BLaER1 treated with 17β-estradiol and CSF1 and Interleukin-3, amounts not matched to agents 10 nM and 100 nM (cell line): ENCODE measurements around the gene NCK2.

Source experiments
- H3K27ac ChIP-seq, 11 experiments: shearing (Covaris generic); formaldehyde crosslinking; 2 replicates each; pipeline ENCODE4 v1.8.1; 2022
- H3K27me3 ChIP-seq, 11 experiments: shearing (Covaris generic); formaldehyde crosslinking; 2 replicates each; pipeline ENCODE4 v1.8.1; 2022
- H3K36me3 ChIP-seq, 11 experiments: shearing (Covaris generic); formaldehyde crosslinking; 2 replicates each; pipeline ENCODE4 v1.8.1; 2022
- H3K4me1 ChIP-seq, 10 experiments: shearing (Covaris generic); formaldehyde crosslinking; 2 replicates each; pipeline ENCODE4 v1.8.1; 2022
- H3K4me2 ChIP-seq, 11 experiments: shearing (Covaris generic); formaldehyde crosslinking; 2 replicates each; pipeline ENCODE4 v1.8.1; 2022
- H3K4me3 ChIP-seq, 10 experiments: shearing (Covaris generic); formaldehyde crosslinking; 2 replicates each; pipeline ENCODE4 v1.8.1; 2022
- H3K9ac ChIP-seq, 11 experiments: shearing (Covaris generic); formaldehyde crosslinking; 2 replicates each; pipeline ENCODE4 v1.8.1; 2022
- H3K9me3 ChIP-seq, 11 experiments: shearing (Covaris generic); formaldehyde crosslinking; replicated peaks in 1 of 11; 2 replicates each; pipeline ENCODE4 v1.8.1; 2022
- H4K20me1 ChIP-seq, 11 experiments: shearing (Covaris generic); formaldehyde crosslinking; 2 replicates each; pipeline ENCODE4 v1.8.1; 2022
- Cebpa-rat ChIP-seq, 11 experiments: shearing (Covaris generic); IDR thresholded peaks; 2 replicates each; pipeline ENCODE4 v1.8.1; 2022

NCK2 gene

GRCh38 chr2:105714141-105714540 lies 30.6 kb upstream of the NCK2 start:
- Histone ChIP-seq H3K4me2 (peak overlapping the region in 3 of 11 experiments; percentile 74 to 77 (median 74); a peak in 3 of 22 replicates), H3K9ac (no peak overlapping the region), H3K36me3 (no peaks in the 10 kb centered on the region)

GRCh38 chr2:105718846-105719481 lies 25.7 kb upstream of the NCK2 start:
- H3K4me3 ChIP-seq, result no peak overlapping the region
- no peaks in the 10 kb centered on the region for H3K36me3 ChIP-seq
- H3K4me1 ChIP-seq, result peaks cover 0 to 13% (median 0%) of the 10 kb centered on the region in 10 experiments; a peak in 7 of 20 replicates
- H3K4me2 ChIP-seq, result peak overlapping the region in 3 of 11 experiments; percentile 15 to 42 (median 32); a peak in 4 of 22 replicates
- no peak overlapping the region for H3K27ac ChIP-seq
- no peaks in the 10 kb centered on the region for H4K20me1 ChIP-seq
- no peaks in the 10 kb centered on the region for H3K27me3 ChIP-seq
- no peak for TF ChIP-seq Cebpa-rat (IDR thresholded peaks at IDR 0.05)
- H3K9me3 ChIP-seq, result 0 out of 22 replicates have a peak, but pooled peaks cover 0 to 3% (median 0%) of the 10 kb centered on the region in 11 experiments
- H3K9ac ChIP-seq, result no peak overlapping the region

More at GRCh38 chr2:105714141-105714540, 30.6 kb upstream of the NCK2 start:
- Histone ChIP-seq H3K4me1 (peaks cover 0 to 32% (median 8%) of the 10 kb centered on the region in 10 experiments; a peak in 10 of 20 replicates), H3K4me3 (no peak overlapping the region), H4K20me1 (no peaks in the 10 kb centered on the region), H3K9me3 (0 out of 22 replicates have a peak, but pooled peaks cover 0 to 3% (median 0%) of the 10 kb centered on the region in 11 experiments), H3K27me3 (no peaks in the 10 kb centered on the region), H3K27ac (no peak overlapping the region; a peak in 1 of 22 replicates)
- no peak for TF ChIP-seq Cebpa-rat (IDR thresholded peaks at IDR 0.05)

GRCh38 chr2:105721991-105722511 lies 22.7 kb upstream of the NCK2 start:
- no peaks in the 10 kb centered on the region; a peak in 1 of 22 replicates for H3K36me3 ChIP-seq
- no peaks in the 10 kb centered on the region for H3K27me3 ChIP-seq
- peaks cover 6 to 11% (median 7%) of the 10 kb centered on the region in 11 experiments; a peak in 21 of 22 replicates for H3K9me3 ChIP-seq
- TF ChIP-seq Cebpa-rat (IDR thresholded peaks at IDR 0.05), result no peak
- no peaks in the 10 kb centered on the region for H4K20me1 ChIP-seq
- no peak overlapping the region for H3K27ac ChIP-seq
- H3K4me1 ChIP-seq, result peaks cover 0 to 10% (median 0%) of the 10 kb centered on the region in 10 experiments; a peak in 5 of 20 replicates
- H3K4me3 ChIP-seq, result no peak overlapping the region
- no peak overlapping the region for H3K9ac ChIP-seq
- H3K4me2 ChIP-seq, result no peak overlapping the region

- H3K9ac ChIP-seq, result no peak overlapping the region
- H3K4me3 ChIP-seq, result no peak overlapping the region
- H4K20me1 ChIP-seq, result no peaks in the 10 kb centered on the region
- H3K9me3 ChIP-seq, result peaks cover 14 to 19% (median 14%) of the 10 kb centered on the region in 11 experiments
- H3K4me1 ChIP-seq, result peaks cover 0 to 10% (median 0%) of the 10 kb centered on the region in 10 experiments; a peak in 5 of 20 replicates
- TF ChIP-seq Cebpa-rat (IDR thresholded peaks at IDR 0.05), result no peak
- no peak overlapping the region for H3K27ac ChIP-seq
- no peaks in the 10 kb centered on the region; a peak in 1 of 22 replicates for H3K36me3 ChIP-seq
- H3K27me3 ChIP-seq, result no peaks in the 10 kb centered on the region
- no peak overlapping the region for H3K4me2 ChIP-seq
Measured at GRCh38 chr2:105722726-105723297, 21.9 kb upstream of the NCK2 start.

GRCh38 chr2:105723431-105723830 lies 21.3 kb upstream of the NCK2 start:
- Histone ChIP-seq H3K4me3 (no peak overlapping the region), H3K9ac (no peak overlapping the region), H3K27ac (no peak overlapping the region), H3K9me3 (peaks cover 15 to 22% (median 19%) of the 10 kb centered on the region in 11 experiments), H3K4me2 (no peak overlapping the region), H4K20me1 (no peaks in the 10 kb centered on the region), H3K36me3 (no peaks in the 10 kb centered on the region; a peak in 1 of 22 replicates), H3K27me3 (no peaks in the 10 kb centered on the region), H3K4me1 (peaks cover 0 to 10% (median 0%) of the 10 kb centered on the region in 10 experiments; a peak in 5 of 20 replicates)
- no peak for TF ChIP-seq Cebpa-rat (IDR thresholded peaks at IDR 0.05)

- no peak overlapping the region for H3K27ac ChIP-seq
- no peaks in the 10 kb centered on the region; a peak in 1 of 22 replicates for H3K36me3 ChIP-seq
- peaks cover 0 to 6% (median 0%) of the 10 kb centered on the region in 10 experiments; a peak in 2 of 20 replicates for H3K4me1 ChIP-seq
- no peaks in the 10 kb centered on the region for H4K20me1 ChIP-seq
- no peaks in the 10 kb centered on the region for H3K27me3 ChIP-seq
- no peak for TF ChIP-seq Cebpa-rat (IDR thresholded peaks at IDR 0.05)
- H3K4me2 ChIP-seq, result no peak overlapping the region
- H3K9ac ChIP-seq, result no peak overlapping the region
- H3K9me3 ChIP-seq, result peaks cover 15 to 26% (median 22%) of the 10 kb centered on the region in 11 experiments
- H3K4me3 ChIP-seq, result no peak overlapping the region
Measured at GRCh38 chr2:105725388-105725787, 19.3 kb upstream of the NCK2 start.

GRCh38 chr2:105730170-105730569 lies 14.5 kb upstream of the NCK2 start:
- H3K27me3 ChIP-seq, result no peaks in the 10 kb centered on the region
- no peak overlapping the region for H3K9ac ChIP-seq
- H4K20me1 ChIP-seq, result no peaks in the 10 kb centered on the region
- no peak for TF ChIP-seq Cebpa-rat (IDR thresholded peaks at IDR 0.05)
- no peak overlapping the region; a peak in 2 of 22 replicates for H3K27ac ChIP-seq
- H3K9me3 ChIP-seq, result peaks cover 15 to 29% (median 22%) of the 10 kb centered on the region in 11 experiments
- H3K36me3 ChIP-seq, result no peaks in the 10 kb centered on the region; a peak in 1 of 22 replicates
- H3K4me3 ChIP-seq, result no peak overlapping the region
- no peak overlapping the region for H3K4me2 ChIP-seq
- peaks cover 42 to 54% (median 44%) of the 10 kb centered on the region in 10 experiments for H3K4me1 ChIP-seq

- H3K4me3 ChIP-seq, result peak overlapping the region in 1 of 10 experiments; percentile 36; a peak in 2 of 20 replicates
- peak overlapping the region in 5 of 11 experiments; percentile 14 to 72 (median 44); a peak in 8 of 22 replicates for H3K27ac ChIP-seq
- H4K20me1 ChIP-seq, result no peaks in the 10 kb centered on the region
- peak overlapping the region; percentile 67 to 91 (median 84) for H3K4me2 ChIP-seq
- H3K9ac ChIP-seq, result peak overlapping the region in 2 of 11 experiments; percentile 36 to 43; a peak in 3 of 22 replicates
- H3K9me3 ChIP-seq, result peaks cover 16 to 39% (median 30%) of the 10 kb centered on the region in 11 experiments
- H3K4me1 ChIP-seq, result peaks cover 51 to 66% (median 53%) of the 10 kb centered on the region in 10 experiments
- no peaks in the 10 kb centered on the region for H3K27me3 ChIP-seq
- no peak for TF ChIP-seq Cebpa-rat (IDR thresholded peaks at IDR 0.05)
- no peaks in the 10 kb centered on the region; a peak in 1 of 22 replicates for H3K36me3 ChIP-seq
Measured at GRCh38 chr2:105731511-105731910, 13.2 kb upstream of the NCK2 start.

- H3K9ac ChIP-seq, result peak overlapping the region in 2 of 11 experiments; percentile 36 to 43; a peak in 3 of 22 replicates
- 0 out of 22 replicates have a peak, but pooled peaks of 2 of the 11 experiments have one; percentile 7 to 29 for TF ChIP-seq Cebpa-rat (IDR thresholded peaks at IDR 0.05)
- H3K27me3 ChIP-seq, result no peaks in the 10 kb centered on the region
- peak overlapping the region; percentile 67 to 91 (median 84) for H3K4me2 ChIP-seq
- peaks cover 10 to 33% (median 24%) of the 10 kb centered on the region in 11 experiments for H3K9me3 ChIP-seq
- peaks cover 51 to 66% (median 53%) of the 10 kb centered on the region in 10 experiments for H3K4me1 ChIP-seq
- H3K27ac ChIP-seq, result peak overlapping the region in 5 of 11 experiments; percentile 14 to 72 (median 44); a peak in 8 of 22 replicates
- H3K36me3 ChIP-seq, result no peaks in the 10 kb centered on the region; a peak in 1 of 22 replicates
- H4K20me1 ChIP-seq, result no peaks in the 10 kb centered on the region
- H3K4me3 ChIP-seq, result peak overlapping the region in 1 of 10 experiments; percentile 36; a peak in 2 of 20 replicates
Measured at GRCh38 chr2:105732101-105732500, 12.6 kb upstream of the NCK2 start.
